Measurements from ENCODE around the gene CYBC1.

Gene CYBC1

GRCh38 chr17:82411396-82412053 is 39.0 kb downstream of the CYBC1 start:
- DNase-seq (ENCODE audit: extremely low read depth in 1 of 2, low read depth in 1 of 2) = no peak

GRCh38 chr17:82410014-82410716 is 40.4 kb downstream of the CYBC1 start:
- DNase-seq (ENCODE audit: extremely low read depth in 1 of 2, low read depth in 1 of 2) = no peak

- no peak for DNase-seq (ENCODE audit: extremely low read depth in 1 of 2, low read depth in 1 of 2)
These were observed 41.6 kb downstream of the CYBC1 start for GRCh38 chr17:82408938-82409318.

GRCh38 chr17:82408288-82408937 is 42.1 kb downstream of the CYBC1 start:
- no peak for DNase-seq (ENCODE audit: extremely low read depth in 1 of 2, low read depth in 1 of 2)

- no peak for DNase-seq (ENCODE audit: extremely low read depth in 1 of 2, low read depth in 1 of 2)
These were observed 43.3 kb downstream of the CYBC1 start for GRCh38 chr17:82407255-82407654.

GRCh38 chr17:82406131-82406671 is 44.4 kb downstream of the CYBC1 start:
- DNase-seq (ENCODE audit: extremely low read depth in 1 of 2, low read depth in 1 of 2) = no peak

- no peak for DNase-seq (ENCODE audit: extremely low read depth in 1 of 2, low read depth in 1 of 2)
These were observed 45.5 kb downstream of the CYBC1 start for GRCh38 chr17:82405051-82405450.

- no peak for DNase-seq (ENCODE audit: extremely low read depth in 1 of 2, low read depth in 1 of 2)
These were observed 46.6 kb downstream of the CYBC1 start for GRCh38 chr17:82403662-82404660.

GRCh38 chr17:82402865-82403264 is 47.7 kb downstream of the CYBC1 start:
- no peak for DNase-seq (ENCODE audit: extremely low read depth in 1 of 2, low read depth in 1 of 2)

- peak in 1 of 2 donors; percentile 27 for DNase-seq (ENCODE audit: extremely low read depth in 1 of 2, low read depth in 1 of 2)
These were observed 49.7 kb downstream of the CYBC1 start for GRCh38 chr17:82400830-82401229.

- DNase-seq (ENCODE audit: extremely low read depth in 1 of 2, low read depth in 1 of 2) = no peak
These were observed 50.3 kb downstream of the CYBC1 start for GRCh38 chr17:82400206-82400605.

GRCh38 chr17:82399601-82400101 is 50.9 kb downstream of the CYBC1 start:
- DNase-seq (ENCODE audit: extremely low read depth in 1 of 2, low read depth in 1 of 2) = no peak

GRCh38 chr17:82399041-82399441 is 51.5 kb downstream of the CYBC1 start:
- no peak for DNase-seq (ENCODE audit: extremely low read depth in 1 of 2, low read depth in 1 of 2)

- no peak for DNase-seq (ENCODE audit: extremely low read depth in 1 of 2, low read depth in 1 of 2)
These were observed 52.9 kb downstream of the CYBC1 start for GRCh38 chr17:82397449-82398335.

GRCh38 chr17:82396601-82397435 is 53.7 kb downstream of the CYBC1 start:
- no peak for DNase-seq (ENCODE audit: extremely low read depth in 1 of 2, low read depth in 1 of 2)

- no peak for DNase-seq (ENCODE audit: extremely low read depth in 1 of 2, low read depth in 1 of 2)
These were observed 56.3 kb downstream of the CYBC1 start for GRCh38 chr17:82394278-82394677.

GRCh38 chr17:82392941-82393340 is 57.6 kb downstream of the CYBC1 start:
- DNase-seq (ENCODE audit: extremely low read depth in 1 of 2, low read depth in 1 of 2) = no peak

Data from activated CD8-positive, alpha-beta memory T cell treated with anti-CD3 and anti-CD28 coated beads for 1 hour (primary cell).